Measurements from ENCODE around the gene TFDP2. TPM values are rescaled to one million over a fixed set of nuclear protein-coding genes. Genes with fewer than 3 reads are reported as not detected.

TFDP2 gene
- total and polyA plus RNA-seq, 10 of the 15 experiments (the other 5 are each of a cell fraction or from before 2014, with no cell fraction given): 28.3 to 100 (median 49.7) TPM

GRCh38 chr3:141963301-141963700 is 186.0 kb downstream of the TFDP2 start (continued):
- no peak for TF ChIP-seq ZNF24 (IDR thresholded peaks at IDR 0.05)
- TF ChIP-seq CHD1 (IDR thresholded peaks at IDR 0.05; ENCODE audit: low read depth, low read length): no peak
- no peak for TF ChIP-seq CREB1 (IDR thresholded peaks at IDR 0.05; ENCODE audit: low read depth)

- no peaks in the 10 kb centered on the region; a peak in 1 of 4 replicates for H3K36me3 ChIP-seq (ENCODE audit: control insufficient read depth in 2 of 2, insufficient read depth in 2 of 2, low read length in 1 of 2)
- H3K4me2 ChIP-seq (ENCODE audit: control insufficient read depth, insufficient read depth): no peak overlapping the region
- H4K20me1 ChIP-seq (ENCODE audit: control insufficient read depth, insufficient read depth): no peaks in the 10 kb centered on the region
- H2AFZ ChIP-seq (ENCODE audit: control insufficient read depth, low read depth, low read length): no peak overlapping the region
- H3K9me3 ChIP-seq (replicated peaks; ENCODE audit: control insufficient read depth, insufficient read depth, low read length): no peaks in the 10 kb centered on the region
- in situ Hi-C loops (cut with MboI): loop anchor here (5.0 kb wide), 1 partner anchor 322 kb away; no protein-coding TSS in a partner anchor
- ATAC-seq (no peak), FAIRE-seq (no peak), DNase-seq (ENCODE audit: low read depth, low spot score) (no peak)
- no peak overlapping the region for H3K9ac ChIP-seq (ENCODE audit: control insufficient read depth, insufficient read depth, low read length)
- WGBS (ENCODE audit: insufficient coverage, insufficient replicate concordance, low lambda C conversion rate, missing lambda C conversion rate): 79% methylated on average over 3 of the region's 3 CpGs
- no peak overlapping the region for H3K4me3 ChIP-seq
- POLR2A ChIA-PET: no interaction called here
- BruUV-seq (replicated peaks): no TSS peak
- H3K27me3 ChIP-seq (replicated peaks in 1 of 2; ENCODE audit: control insufficient read depth in 2 of 2, insufficient read depth in 2 of 2, low read length in 1 of 2): no peaks in the 10 kb centered on the region
- RAD21 ChIA-PET (ENCODE audit: unreplicated experiment): no interaction called here
- SMC1A ChIA-PET (ENCODE audit: uncharacterized antibody, unreplicated experiment): interaction anchor here (0.9 kb wide), 1 partner anchor 13 kb away, joined by 4 read pairs; no protein-coding TSS in a partner anchor
- H3K4me1 ChIP-seq (ENCODE audit: control insufficient read depth, insufficient read depth, low read length): no peaks in the 10 kb centered on the region
- CTCF ChIA-PET: interaction anchor here (1.0 to 1.2 kb wide), 3 partner anchors 11 to 251 kb away, joined by 3 to 4 read pairs (median 3); no protein-coding TSS in a partner anchor
- no peaks in the 10 kb centered on the region for H3K79me2 ChIP-seq (ENCODE audit: control insufficient read depth, insufficient read depth, low read length)
- no peak for TF ChIP-seq ZNF217 (IDR thresholded peaks at IDR 0.05)
- no peak for TF ChIP-seq MEF2A (IDR thresholded peaks at IDR 0.05; ENCODE audit: insufficient read depth, low read depth, low read length)
- no peak for TF ChIP-seq HDAC2 (IDR thresholded peaks at IDR 0.05)
- TF ChIP-seq EZH2 (IDR thresholded peaks at IDR 0.05; ENCODE audit: borderline replicate concordance, control insufficient read depth, low read depth, low read length): no peak
- no peak for TF ChIP-seq CBX3 (IDR thresholded peaks at IDR 0.05; ENCODE audit: borderline replicate concordance, low read depth)
- TF ChIP-seq MTA3 (IDR thresholded peaks at IDR 0.05; ENCODE audit: borderline replicate concordance, low read length): no peak
- no peak for TF ChIP-seq RFX5 (IDR thresholded peaks at IDR 0.05; ENCODE audit: low read depth, low read length)
- no peak for TF ChIP-seq NR2F1 (conservative IDR thresholded peaks at IDR 0.05)
- TF ChIP-seq STAT1 (conservative IDR thresholded peaks at IDR 0.05): no peak
- no peak for TF ChIP-seq NKRF (conservative IDR thresholded peaks at IDR 0.05)
- TF ChIP-seq RB1 (IDR thresholded peaks at IDR 0.05; ENCODE audit: borderline replicate concordance): no peak
- no peak for TF ChIP-seq CBX5 (IDR thresholded peaks at IDR 0.05; ENCODE audit: low read depth)
- no peak for TF ChIP-seq E2F4 (IDR thresholded peaks at IDR 0.05; ENCODE audit: low read depth, low read length)
- TF ChIP-seq NFYB (IDR thresholded peaks at IDR 0.05; ENCODE audit: insufficient read depth, low read depth, low read length): no peak
- H3K27ac ChIP-seq (ENCODE audit: control insufficient read depth, insufficient read depth): no peak overlapping the region
- intact Hi-C loops (cut with micrococcal nuclease; ENCODE audit: unreplicated experiment): loop anchor here (5.0 kb wide), 1 partner anchor 67 kb away; no protein-coding TSS in a partner anchor
Observed at GRCh38 chr3:141960731-141961130, 188.6 kb downstream of the TFDP2 start.
